Fibroblast of lung (primary cell): ENCODE results near the gene ATP2B3.

Source experiments
- EZH2 ChIP-seq: IDR thresholded peaks from 2 replicates; pipeline ENCODE4 v1.5.1; 2012; ENCODE audit warnings: low read length, control low read depth, mild to moderate bottlenecking; ENCODE audit errors: missing control alignments
- TF ChIP-seq, protein P1 (sequence below), 2 donors: IDR thresholded peaks in 1 of 2; conservative IDR thresholded peaks in 1 of 2; 1 replicate in 1 of 2; 2 replicates in 1 of 2; pipeline ENCODE4 v1.5.1; 2011 to 2012; ENCODE audit warnings: low read length in 2 of 2, control low read depth in 1 of 2, inconsistent platforms in 1 of 2, low read depth in 1 of 2, mild to moderate bottlenecking in 1 of 2

DNA sequence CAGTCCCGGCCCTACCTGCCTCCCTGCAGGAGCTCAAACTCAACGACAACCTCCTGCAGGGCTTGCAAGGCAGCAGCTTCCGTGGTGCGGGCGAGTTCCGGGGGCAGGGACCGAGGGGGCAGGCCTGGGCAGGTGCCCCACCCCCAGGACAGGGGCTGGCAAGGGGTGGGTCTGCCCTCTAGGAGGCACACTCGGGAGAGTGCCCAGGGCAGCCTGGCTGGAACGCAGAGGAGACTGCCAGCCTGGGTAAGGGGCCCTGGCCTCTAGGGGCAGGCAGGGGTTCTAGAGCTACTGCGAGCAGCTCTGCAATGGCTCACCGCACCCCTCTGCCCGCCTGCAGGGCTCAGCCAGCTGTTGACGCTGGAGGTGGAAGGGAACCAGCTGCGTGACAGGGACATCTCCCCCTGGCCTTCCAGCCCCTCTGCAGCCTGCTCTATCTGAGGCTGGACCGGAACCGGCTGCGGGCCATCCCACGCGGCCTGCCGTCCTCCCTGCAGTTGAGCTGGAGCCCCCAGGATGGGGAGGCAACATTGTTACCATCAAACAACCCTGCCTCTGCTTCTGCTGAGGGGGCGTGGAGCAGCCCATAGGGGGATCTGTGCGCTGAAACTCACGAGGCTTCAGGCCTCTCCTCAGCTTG lies 34.9 kb upstream of the ATP2B3 start:
- TF ChIP-seq, protein P1, sequence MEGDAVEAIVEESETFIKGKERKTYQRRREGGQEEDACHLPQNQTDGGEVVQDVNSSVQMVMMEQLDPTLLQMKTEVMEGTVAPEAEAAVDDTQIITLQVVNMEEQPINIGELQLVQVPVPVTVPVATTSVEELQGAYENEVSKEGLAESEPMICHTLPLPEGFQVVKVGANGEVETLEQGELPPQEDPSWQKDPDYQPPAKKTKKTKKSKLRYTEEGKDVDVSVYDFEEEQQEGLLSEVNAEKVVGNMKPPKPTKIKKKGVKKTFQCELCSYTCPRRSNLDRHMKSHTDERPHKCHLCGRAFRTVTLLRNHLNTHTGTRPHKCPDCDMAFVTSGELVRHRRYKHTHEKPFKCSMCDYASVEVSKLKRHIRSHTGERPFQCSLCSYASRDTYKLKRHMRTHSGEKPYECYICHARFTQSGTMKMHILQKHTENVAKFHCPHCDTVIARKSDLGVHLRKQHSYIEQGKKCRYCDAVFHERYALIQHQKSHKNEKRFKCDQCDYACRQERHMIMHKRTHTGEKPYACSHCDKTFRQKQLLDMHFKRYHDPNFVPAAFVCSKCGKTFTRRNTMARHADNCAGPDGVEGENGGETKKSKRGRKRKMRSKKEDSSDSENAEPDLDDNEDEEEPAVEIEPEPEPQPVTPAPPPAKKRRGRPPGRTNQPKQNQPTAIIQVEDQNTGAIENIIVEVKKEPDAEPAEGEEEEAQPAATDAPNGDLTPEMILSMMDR (conservative IDR thresholded peaks at IDR 0.05 in 1 of 2, IDR thresholded peaks at IDR 0.05 in 1 of 2; ENCODE audit: low read depth in 1 of 2, low read length in 2 of 2) = no peak
- TF ChIP-seq EZH2 = no peak
